Measurements from ENCODE around the gene OVCH2.

OVCH2 gene

DNA sequence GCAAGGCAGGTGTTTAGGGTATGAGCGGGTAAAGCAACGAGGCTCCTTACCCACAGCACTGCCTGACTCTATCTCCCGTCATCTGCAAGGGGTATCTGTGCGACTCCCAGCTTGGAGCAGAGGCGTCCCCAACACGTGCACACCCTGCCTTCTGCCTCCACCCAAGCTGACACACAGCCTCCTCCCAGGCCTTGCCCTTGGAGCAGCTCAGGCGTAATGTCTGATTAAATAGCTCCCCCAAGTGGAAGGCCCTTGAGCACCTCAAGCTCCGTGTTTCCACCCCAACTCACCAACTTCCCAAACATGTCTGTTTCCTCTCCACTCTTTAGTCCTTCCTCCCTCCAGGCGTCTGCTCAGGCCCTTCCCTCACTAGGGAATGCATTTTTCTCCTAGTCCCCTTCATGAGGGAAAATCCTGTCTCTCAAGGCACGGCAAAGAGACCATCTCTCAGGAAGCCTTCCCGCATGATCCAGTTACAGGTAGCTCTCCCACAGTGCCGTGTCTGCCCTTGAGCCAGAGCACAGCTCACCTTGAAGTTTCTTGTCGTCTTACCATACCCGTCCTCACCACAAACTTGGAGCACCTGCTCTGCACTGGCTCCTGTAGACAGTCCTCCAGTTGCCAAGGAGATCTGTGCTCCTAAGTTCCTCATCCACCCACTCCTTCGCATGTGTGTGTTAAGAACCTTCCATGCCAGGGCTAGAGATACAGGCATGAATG, 48.8 kb downstream of the OVCH2 start:
- CTCF ChIA-PET, result interaction anchor here (0.9 to 3.1 kb wide), 16 partner anchors 9 to 561 kb away, joined by 3 to 21 read pairs (median 4); no protein-coding TSS in a partner anchor
- TF ChIP-seq, protein P1, sequence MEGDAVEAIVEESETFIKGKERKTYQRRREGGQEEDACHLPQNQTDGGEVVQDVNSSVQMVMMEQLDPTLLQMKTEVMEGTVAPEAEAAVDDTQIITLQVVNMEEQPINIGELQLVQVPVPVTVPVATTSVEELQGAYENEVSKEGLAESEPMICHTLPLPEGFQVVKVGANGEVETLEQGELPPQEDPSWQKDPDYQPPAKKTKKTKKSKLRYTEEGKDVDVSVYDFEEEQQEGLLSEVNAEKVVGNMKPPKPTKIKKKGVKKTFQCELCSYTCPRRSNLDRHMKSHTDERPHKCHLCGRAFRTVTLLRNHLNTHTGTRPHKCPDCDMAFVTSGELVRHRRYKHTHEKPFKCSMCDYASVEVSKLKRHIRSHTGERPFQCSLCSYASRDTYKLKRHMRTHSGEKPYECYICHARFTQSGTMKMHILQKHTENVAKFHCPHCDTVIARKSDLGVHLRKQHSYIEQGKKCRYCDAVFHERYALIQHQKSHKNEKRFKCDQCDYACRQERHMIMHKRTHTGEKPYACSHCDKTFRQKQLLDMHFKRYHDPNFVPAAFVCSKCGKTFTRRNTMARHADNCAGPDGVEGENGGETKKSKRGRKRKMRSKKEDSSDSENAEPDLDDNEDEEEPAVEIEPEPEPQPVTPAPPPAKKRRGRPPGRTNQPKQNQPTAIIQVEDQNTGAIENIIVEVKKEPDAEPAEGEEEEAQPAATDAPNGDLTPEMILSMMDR (IDR thresholded peaks at IDR 0.05; ENCODE audit: control extremely low read depth, extremely low read depth, low read depth, missing control alignments), result peak; percentile 53
- DNase-seq (ENCODE audit: extremely low spot score), result no peak
- POLR2A ChIA-PET, result no interaction called here

DNA sequence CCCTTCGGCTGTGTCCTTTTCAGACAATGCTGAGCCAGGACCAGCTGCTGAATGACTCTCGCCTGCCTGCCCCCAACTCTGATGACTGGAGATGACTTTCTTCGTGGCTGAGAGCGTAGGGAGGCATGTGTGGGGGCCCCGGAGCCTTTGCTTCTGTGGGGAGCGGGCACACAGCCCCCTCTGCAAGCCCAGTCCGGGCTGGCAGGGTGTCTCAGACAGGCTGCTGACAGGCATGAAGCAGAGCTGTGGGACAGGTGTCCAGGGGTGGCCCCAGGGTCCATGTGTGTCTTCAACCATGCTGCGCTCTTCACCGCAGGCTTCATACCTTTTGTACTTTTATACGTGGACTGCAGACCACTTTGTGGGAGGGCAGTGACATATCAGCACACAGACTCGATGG, 49.6 kb downstream of the OVCH2 start:
- TF ChIP-seq, protein P1 (IDR thresholded peaks at IDR 0.05; ENCODE audit: control extremely low read depth, extremely low read depth, low read depth, missing control alignments), result no peak
- no peak for DNase-seq (ENCODE audit: extremely low spot score)
- CTCF ChIA-PET, result interaction anchor here (0.9 to 3.1 kb wide), 15 partner anchors 9 to 560 kb away, joined by 3 to 21 read pairs (median 4); no protein-coding TSS in a partner anchor
- POLR2A ChIA-PET, result no interaction called here

DNA sequence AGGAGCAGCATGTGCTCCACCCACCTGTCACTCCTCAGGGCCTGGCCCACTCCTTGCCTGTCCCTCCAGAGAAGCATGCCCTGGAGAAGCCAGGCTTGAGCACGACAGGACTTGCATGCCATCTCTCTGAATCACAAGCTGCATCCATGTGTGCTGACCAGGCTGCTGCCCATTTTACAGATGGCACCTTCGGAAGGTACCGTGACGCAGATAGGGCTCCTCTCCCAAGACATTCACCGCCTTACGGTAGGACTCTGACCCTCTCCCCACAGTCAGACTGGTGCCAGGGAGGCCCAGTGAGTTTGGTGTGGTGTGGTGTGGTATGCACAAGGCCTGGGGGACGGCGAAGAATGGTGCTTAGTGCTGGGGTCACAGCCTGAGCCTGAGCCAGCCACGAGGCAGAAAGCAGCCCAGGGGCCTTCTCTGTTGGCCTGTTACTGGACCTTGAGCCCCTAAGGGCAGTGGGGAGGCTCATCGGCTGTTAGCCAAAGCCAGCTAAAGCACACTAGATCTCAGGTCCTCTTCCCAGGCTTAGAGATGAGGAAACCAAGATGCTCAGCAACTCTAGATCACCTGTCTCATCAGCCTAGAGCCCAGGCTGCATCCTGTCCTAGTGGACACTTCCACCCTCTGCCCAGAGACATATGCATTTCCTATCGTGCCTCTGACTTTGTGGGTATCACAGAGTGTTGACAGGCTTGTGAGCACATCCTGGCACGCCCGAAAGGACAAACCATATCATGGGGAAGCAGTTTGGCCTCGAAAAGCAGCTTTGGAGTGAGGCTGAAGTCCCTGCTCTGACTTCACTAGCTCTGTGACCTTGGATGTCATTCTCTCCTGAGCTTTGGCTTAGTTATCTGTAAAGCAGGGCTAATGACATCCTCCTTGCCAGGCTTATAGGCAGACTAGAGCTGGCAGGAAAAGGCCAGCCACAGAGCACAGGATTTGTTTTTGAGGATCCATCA, 50.7 kb downstream of the OVCH2 start:
- ChIA-PET CTCF (interaction anchor here (1.0 to 3.1 kb wide), 4 partner anchors 8 to 40 kb away, joined by 3 to 21 read pairs (median 5); no protein-coding TSS in a partner anchor), POLR2A (no interaction called here)
- no peak for DNase-seq (ENCODE audit: extremely low spot score)
- TF ChIP-seq, protein P1 (IDR thresholded peaks at IDR 0.05; ENCODE audit: control extremely low read depth, extremely low read depth, low read depth, missing control alignments), result no peak

DNA sequence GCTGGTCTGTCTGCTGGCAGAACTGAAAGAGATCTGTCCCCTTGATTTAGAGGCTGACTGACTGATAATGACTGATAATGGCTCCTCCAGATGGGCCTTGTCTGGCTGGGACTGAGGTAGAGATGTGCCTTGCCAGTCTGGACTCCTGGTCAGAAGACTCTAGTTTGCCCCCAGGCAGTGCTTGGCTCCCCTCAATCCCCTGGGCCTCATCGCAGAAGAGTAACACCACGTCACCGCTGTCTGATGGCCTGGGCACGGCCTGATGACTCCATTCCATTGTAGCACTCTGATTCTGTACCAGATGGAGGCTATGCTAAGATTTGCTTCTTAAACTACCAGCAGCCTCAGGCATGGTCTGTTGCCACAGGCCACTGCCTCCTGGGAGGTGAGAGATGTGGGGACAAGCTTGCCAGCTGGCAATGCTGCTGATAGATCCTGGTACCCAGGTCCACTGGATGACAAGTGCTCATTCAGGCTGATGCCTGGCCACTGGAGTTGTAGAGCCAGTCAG, 52.0 kb downstream of the OVCH2 start:
- no peak for DNase-seq (ENCODE audit: extremely low spot score)
- CTCF ChIA-PET, result interaction anchor here (1.0 to 4.5 kb wide), 3 partner anchors 12 to 41 kb away, joined by 3 to 25 read pairs (median 5); no protein-coding TSS in a partner anchor
- TF ChIP-seq, protein P1 (IDR thresholded peaks at IDR 0.05; ENCODE audit: control extremely low read depth, extremely low read depth, low read depth, missing control alignments), result no peak
- POLR2A ChIA-PET, result no interaction called here

DNA sequence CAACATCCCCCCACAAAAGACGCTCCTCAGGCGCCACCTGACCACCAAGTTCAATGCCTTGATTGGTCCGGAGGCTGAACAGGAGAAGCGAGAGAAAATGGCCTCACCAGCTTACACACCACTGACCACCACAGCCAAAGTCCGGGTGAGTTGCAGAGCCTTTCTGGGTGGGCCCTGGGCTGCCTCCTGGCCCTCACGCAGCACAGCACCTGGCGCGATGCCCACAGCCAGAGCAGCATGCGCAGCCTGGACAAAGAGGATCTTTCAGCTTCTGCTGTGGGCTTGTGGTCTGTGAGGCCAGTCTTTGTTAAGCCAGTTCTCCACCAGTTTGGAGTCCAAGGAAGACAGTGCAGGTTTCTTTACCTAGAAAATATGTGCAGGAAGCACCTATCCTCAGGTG, 54.6 kb downstream of the OVCH2 start:
- CTCF ChIA-PET, result interaction anchor here (1.0 to 4.5 kb wide), 2 partner anchors 9 to 15 kb away, joined by 3 to 25 read pairs; no protein-coding TSS in a partner anchor
- POLR2A ChIA-PET, result no interaction called here
- DNase-seq (ENCODE audit: extremely low spot score), result no peak
- TF ChIP-seq, protein P1 (IDR thresholded peaks at IDR 0.05; ENCODE audit: control extremely low read depth, extremely low read depth, low read depth, missing control alignments), result no peak

DNA sequence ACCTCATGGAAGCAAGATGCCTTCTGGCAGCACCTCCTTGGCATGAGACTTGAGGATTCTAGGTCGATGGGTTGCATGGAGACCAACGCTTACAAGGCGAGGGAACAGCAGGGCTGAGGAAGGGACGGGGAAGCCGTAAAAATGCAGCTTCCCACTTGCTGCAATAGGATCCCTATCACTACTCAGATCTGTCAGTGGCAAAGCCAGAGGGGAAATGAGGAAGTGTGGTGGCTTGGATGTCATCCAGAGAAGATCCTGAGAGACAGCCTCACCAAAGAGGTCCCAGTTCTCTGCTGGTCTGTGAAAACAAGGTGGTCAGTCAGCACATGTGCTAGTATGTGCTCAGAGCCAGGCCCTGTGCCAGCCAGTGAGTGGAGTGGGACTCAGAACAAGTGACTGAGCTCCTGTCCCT, 55.1 kb downstream of the OVCH2 start:
- DNase-seq (ENCODE audit: extremely low spot score), result no peak
- ChIA-PET CTCF (interaction anchor here (4.5 kb wide), 1 partner anchor 15 kb away, joined by 25 read pairs; no protein-coding TSS in a partner anchor), POLR2A (no interaction called here)
- TF ChIP-seq, protein P1 (IDR thresholded peaks at IDR 0.05; ENCODE audit: control extremely low read depth, extremely low read depth, low read depth, missing control alignments), result no peak

All from GM10248 (cell line).